ENCODE measurements around the gene PHACTR1. TPM values are rescaled to one million over a fixed set of nuclear protein-coding genes. Genes with fewer than 3 reads are reported as not detected.

Gene PHACTR1
- total RNA-seq, 2 experiments from 2014 or later = 0.11 TPM; not detected in 1

DNA sequence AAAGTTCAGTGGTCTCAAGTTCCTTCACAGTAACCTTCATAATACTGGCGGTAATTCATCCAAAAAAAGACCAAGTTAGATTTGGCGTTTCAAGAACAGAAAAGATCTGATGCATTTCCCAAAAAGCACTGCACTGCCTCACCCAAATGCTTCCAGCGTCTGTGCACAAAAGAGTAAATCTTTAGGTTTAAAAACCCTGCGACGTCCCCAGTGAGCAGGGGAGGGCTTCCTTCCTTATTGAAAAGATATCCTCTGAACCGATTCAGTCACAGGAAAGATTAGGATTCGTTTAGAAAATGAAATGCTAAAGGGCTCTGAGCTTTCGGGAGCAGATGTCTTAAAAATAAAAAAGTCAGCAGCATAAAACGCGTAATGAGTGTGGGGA lies 611.1 kb downstream of the PHACTR1 start:
- CTCF ChIA-PET = interaction anchor here (1.0 to 2.7 kb wide), 10 partner anchors 8 to 416 kb away, joined by 3 to 16 read pairs (median 5); partner anchors contain the start of genes GFOD1, NOL7 and SIRT5
- Mint-ChIP-seq H3K4me3 (peak overlapping the region; percentile 93), H3K27ac (peak overlapping the region; percentile 90), H3K9me3 (no peaks in the 10 kb centered on the region), H3K27me3 (no peaks in the 10 kb centered on the region), H3K36me3 (ENCODE audit: low read depth) (peaks cover 8% of the 10 kb centered on the region), H3K4me1 (ENCODE audit: low read depth) (peaks cover 22% of the 10 kb centered on the region)
- DNase-seq (peak; percentile 15), ATAC-seq (no peak)
- POLR2A ChIA-PET = interaction anchor here (0.6 to 2.6 kb wide), 9 partner anchors 13 to 877 kb away, joined by 3 to 11 read pairs (median 4); partner anchors contain the start of genes GFOD1, NOL7 and RANBP9
- intact Hi-C loops (cut with micrococcal nuclease) = loop anchor here (5.0 kb wide), 1 partner anchor 415 kb away; no protein-coding TSS in a partner anchor
- TF ChIP-seq, protein P1, sequence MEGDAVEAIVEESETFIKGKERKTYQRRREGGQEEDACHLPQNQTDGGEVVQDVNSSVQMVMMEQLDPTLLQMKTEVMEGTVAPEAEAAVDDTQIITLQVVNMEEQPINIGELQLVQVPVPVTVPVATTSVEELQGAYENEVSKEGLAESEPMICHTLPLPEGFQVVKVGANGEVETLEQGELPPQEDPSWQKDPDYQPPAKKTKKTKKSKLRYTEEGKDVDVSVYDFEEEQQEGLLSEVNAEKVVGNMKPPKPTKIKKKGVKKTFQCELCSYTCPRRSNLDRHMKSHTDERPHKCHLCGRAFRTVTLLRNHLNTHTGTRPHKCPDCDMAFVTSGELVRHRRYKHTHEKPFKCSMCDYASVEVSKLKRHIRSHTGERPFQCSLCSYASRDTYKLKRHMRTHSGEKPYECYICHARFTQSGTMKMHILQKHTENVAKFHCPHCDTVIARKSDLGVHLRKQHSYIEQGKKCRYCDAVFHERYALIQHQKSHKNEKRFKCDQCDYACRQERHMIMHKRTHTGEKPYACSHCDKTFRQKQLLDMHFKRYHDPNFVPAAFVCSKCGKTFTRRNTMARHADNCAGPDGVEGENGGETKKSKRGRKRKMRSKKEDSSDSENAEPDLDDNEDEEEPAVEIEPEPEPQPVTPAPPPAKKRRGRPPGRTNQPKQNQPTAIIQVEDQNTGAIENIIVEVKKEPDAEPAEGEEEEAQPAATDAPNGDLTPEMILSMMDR (IDR thresholded peaks at IDR 0.05) = no peak

DNA sequence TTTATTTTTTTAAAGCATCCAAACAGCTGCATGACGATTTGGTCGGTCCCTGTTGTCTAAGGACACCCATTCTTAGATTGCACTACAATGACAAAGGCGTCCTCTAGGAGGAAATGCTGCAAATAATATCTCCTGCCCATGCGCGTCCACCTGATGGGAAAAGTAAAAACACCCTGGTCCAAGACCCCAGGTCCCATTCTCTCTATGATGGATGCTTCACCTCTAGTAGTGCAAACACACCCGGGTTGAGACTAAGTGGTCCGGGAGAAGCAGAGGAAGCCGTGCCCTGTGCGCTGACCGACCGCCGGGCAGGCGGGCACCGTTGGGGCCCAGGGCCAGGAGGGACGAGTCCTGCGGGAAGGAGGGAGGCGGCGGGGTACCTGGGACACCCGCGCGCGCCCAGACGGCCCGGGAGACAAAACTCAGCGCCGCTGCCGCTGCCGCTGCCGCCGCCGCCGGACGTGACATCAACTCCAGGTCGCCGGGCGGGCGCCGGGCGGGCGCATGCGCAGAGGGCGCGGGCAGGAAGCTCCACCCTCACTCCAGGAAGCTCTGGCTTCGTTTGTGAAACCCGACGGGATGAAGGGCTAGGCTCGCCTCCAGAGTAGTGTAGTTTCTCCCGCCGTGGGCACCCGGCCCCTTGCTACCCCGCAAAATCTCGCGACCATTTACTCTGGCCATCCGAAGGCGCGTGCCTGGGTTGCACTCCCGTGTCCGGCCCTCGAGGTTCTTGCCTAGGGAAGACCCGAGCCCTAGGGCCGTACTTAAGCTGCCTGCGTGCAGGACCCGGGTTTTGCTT lies 611.7 kb downstream of the PHACTR1 start, which contains the start of gene TBC1D7:
TSS of gene TBC1D7 (minus strand) at position 462 of the 799 bp plus-strand sequence. CDS start 1,639 bp downstream, outside the sequence.
- Mint-ChIP-seq H3K27me3 (no peaks in the 10 kb centered on the region), H3K36me3 (ENCODE audit: low read depth) (peaks cover 8% of the 10 kb centered on the region), H3K4me1 (ENCODE audit: low read depth) (peaks cover 22% of the 10 kb centered on the region), H3K27ac (peak within 1 kb of the TSS; percentile 93), H3K4me3 (peak within 1 kb of the TSS; percentile 93), H3K9me3 (no peaks in the 10 kb centered on the region)
- DNase-seq (peak; percentile 93), ATAC-seq (peak; percentile 91)
- intact Hi-C loops (cut with micrococcal nuclease) = loop anchor here (5.0 kb wide), 1 partner anchor 416 kb away; no protein-coding TSS in a partner anchor
- POLR2A ChIA-PET = interaction anchor here (0.6 to 2.6 kb wide), 14 partner anchors 14 to 877 kb away, joined by 3 to 11 read pairs (median 4); partner anchors contain the start of genes GFOD1, NOL7, RANBP9 and SIRT5
- CTCF ChIA-PET = interaction anchor here (0.7 to 3.9 kb wide), 16 partner anchors 17 to 417 kb away, joined by 3 to 19 read pairs (median 6); partner anchors contain the start of genes GFOD1, NOL7 and SIRT5
- TF ChIP-seq, protein P1 (IDR thresholded peaks at IDR 0.05) = peak; percentile 16

DNA sequence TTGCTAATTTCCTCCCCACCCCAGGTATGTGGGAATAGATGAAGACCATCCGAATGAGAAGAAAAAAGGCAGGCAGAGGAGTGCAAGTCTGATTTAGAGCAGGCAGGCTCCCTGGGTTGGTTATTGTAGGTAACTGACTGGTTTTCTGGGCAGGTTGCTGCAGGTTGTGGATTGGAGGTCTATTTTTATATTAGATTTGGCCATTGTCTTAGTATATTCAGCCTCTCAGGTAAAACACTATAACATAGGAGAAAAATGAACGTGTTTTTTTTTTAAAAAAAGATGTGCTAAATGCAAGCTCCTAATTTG lies 612.3 kb downstream of the PHACTR1 start:
- ChIA-PET POLR2A (interaction anchor here (0.8 to 2.6 kb wide), 12 partner anchors 14 to 286 kb away, joined by 3 to 11 read pairs (median 4); partner anchors contain the start of genes GFOD1, NOL7 and SIRT5), CTCF (interaction anchor here (0.7 to 3.9 kb wide), 15 partner anchors 17 to 691 kb away, joined by 3 to 19 read pairs (median 5); partner anchors contain the start of genes GFOD1, NOL7 and SIRT5)
- intact Hi-C loops (cut with micrococcal nuclease) = loop anchor here (5.0 kb wide), 1 partner anchor 417 kb away; no protein-coding TSS in a partner anchor
- no peaks in the 10 kb centered on the region for H3K9me3 Mint-ChIP-seq
- TF ChIP-seq, protein P1 (IDR thresholded peaks at IDR 0.05) = no peak
- peak overlapping the region; percentile 93 for H3K4me3 Mint-ChIP-seq
- peaks cover 22% of the 10 kb centered on the region for H3K4me1 Mint-ChIP-seq (ENCODE audit: low read depth)
- H3K27me3 Mint-ChIP-seq = no peaks in the 10 kb centered on the region
- ATAC-seq (no peak), DNase-seq (no peak)
- peaks cover 7% of the 10 kb centered on the region for H3K36me3 Mint-ChIP-seq (ENCODE audit: low read depth)
- H3K27ac Mint-ChIP-seq = peak overlapping the region; percentile 93

DNA sequence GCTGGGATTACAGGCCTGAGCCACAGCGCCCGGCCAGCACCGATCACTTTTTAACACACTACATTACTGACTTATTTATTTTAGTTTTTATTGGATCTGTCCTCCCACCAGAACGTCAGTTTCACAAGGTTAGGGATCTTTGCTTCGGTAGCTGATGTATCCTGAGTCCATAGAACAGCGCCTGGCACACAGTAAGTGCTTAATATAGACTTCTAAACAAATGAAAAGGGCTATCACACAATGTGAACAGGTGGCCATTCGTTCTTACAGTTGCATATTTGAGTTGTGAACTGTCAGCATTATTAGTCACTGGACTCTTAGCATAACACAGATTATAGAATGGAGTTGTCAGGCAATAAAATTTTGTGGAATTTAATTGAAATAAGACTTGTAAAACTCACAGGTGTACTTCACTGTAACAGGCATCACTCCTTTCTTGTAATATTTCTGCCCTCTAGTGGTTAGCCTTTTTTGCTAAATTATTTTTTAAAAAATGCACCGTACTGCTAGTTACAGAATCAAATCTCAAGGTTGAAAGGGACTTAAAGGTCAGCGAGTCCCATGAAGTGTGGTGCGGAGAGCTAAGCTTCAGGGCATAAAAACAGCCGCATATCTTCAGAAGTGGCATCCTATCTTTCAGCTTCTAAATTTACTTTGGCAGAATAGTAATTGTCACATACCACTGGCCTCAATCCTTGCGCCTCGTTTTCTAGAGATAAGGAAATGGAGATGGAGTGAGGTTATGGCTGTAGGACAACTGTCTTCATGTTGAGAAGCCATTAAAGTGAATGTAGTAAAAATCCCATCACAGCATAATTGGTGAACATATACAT lies 615.2 kb downstream of the PHACTR1 start:
- DNase-seq (no peak), ATAC-seq (no peak)
- H3K9me3 Mint-ChIP-seq = no peaks in the 10 kb centered on the region
- intact Hi-C loops (cut with micrococcal nuclease) = loop anchor here (5.0 to 10.0 kb wide), 2 partner anchors 134 to 153 kb away; partner anchors contain the start of gene GFOD1
- ChIA-PET POLR2A (interaction anchor here (1.0 to 2.0 kb wide), 2 partner anchors 193 to 243 kb away, joined by 3 to 6 read pairs; partner anchors contain the start of gene SIRT5), CTCF (interaction anchor here (0.6 to 4.5 kb wide), 21 partner anchors 8 to 420 kb away, joined by 3 to 27 read pairs (median 3); partner anchors contain the start of gene SIRT5)
- H3K4me3 Mint-ChIP-seq = no peak overlapping the region
- no peaks in the 10 kb centered on the region for H3K27me3 Mint-ChIP-seq
- peaks cover 19% of the 10 kb centered on the region for H3K4me1 Mint-ChIP-seq (ENCODE audit: low read depth)
- H3K36me3 Mint-ChIP-seq (ENCODE audit: low read depth) = no peaks in the 10 kb centered on the region
- TF ChIP-seq, protein P1 (IDR thresholded peaks at IDR 0.05) = peak; percentile 75
- H3K27ac Mint-ChIP-seq = no peak overlapping the region
